Mesothelial cell of epicardium (in vitro differentiated cells): Measurements from ENCODE around the gene CIAPIN1. TPM values are rescaled to one million over a fixed set of nuclear protein-coding genes. Genes with fewer than 3 reads are reported as not detected.

Source experiments
- DNase-seq, 2 experiments: peaks; one replicate each; pipeline ENCODE4 v3.0.0; 2021; ENCODE audit warnings: low spot score in 2 of 2; ENCODE audit not compliant: unreplicated experiment in 2 of 2
- H3K27ac Mint-ChIP-seq: 2 replicates; pipeline ENCODE4 v1.8.0; 2021; ENCODE audit warnings: mixed read lengths
- H3K27me3 Mint-ChIP-seq: 2 replicates; pipeline ENCODE4 v1.8.0; 2021; ENCODE audit warnings: low read depth, mixed read lengths
- H3K36me3 Mint-ChIP-seq: 2 replicates; pipeline ENCODE4 v1.8.0; 2021; ENCODE audit warnings: mixed read lengths
- H3K4me1 Mint-ChIP-seq: 2 replicates; pipeline ENCODE4 v1.8.0; 2021; ENCODE audit warnings: mixed read lengths
- H3K4me3 Mint-ChIP-seq: 2 replicates; pipeline ENCODE4 v1.8.0; 2021; ENCODE audit warnings: mild to moderate bottlenecking, moderate library complexity, mixed read lengths
- H3K9me3 Mint-ChIP-seq: 2 replicates; pipeline ENCODE4 v1.8.0; 2021; ENCODE audit warnings: mixed read lengths
- CTCF ChIP-seq: fragments of 200-600 bp; sonication (generic); IDR thresholded peaks from one replicate; pipeline ENCODE4 v1.5.0; 2021; ENCODE audit warnings: antibody characterized with exemption; ENCODE audit not compliant: unreplicated experiment
- total RNA-seq: library from RNA; stranded (reverse); gene quantifications from 3 replicates; pipeline ENCODE4 v1.2.1, GENCODE V29; 2021

The CIAPIN1 gene
- total RNA-seq, 1 donor from 2014 or later = 62.9 TPM

- no peak for DNase-seq
- H3K4me3 Mint-ChIP-seq = no peak overlapping the region
- peaks cover 49% of the 10 kb centered on the region for H3K36me3 Mint-ChIP-seq
- TF ChIP-seq CTCF = no peak
- H3K9me3 Mint-ChIP-seq = peaks cover 13% of the 10 kb centered on the region
- no peak overlapping the region for H3K27ac Mint-ChIP-seq
- H3K4me1 Mint-ChIP-seq = no peaks in the 10 kb centered on the region
- no peaks in the 10 kb centered on the region for H3K27me3 Mint-ChIP-seq
Measured at GRCh38 chr16:57435838-57436237, 11.3 kb downstream of the CIAPIN1 start.

GRCh38 chr16:57434003-57434402 is 13.2 kb downstream of the CIAPIN1 start:
- no peak for DNase-seq

GRCh38 chr16:57432989-57433388 is 14.2 kb downstream of the CIAPIN1 start:
- no peak overlapping the region for H3K4me3 Mint-ChIP-seq
- H3K36me3 Mint-ChIP-seq = peaks cover 42% of the 10 kb centered on the region
- H3K27me3 Mint-ChIP-seq = no peaks in the 10 kb centered on the region
- H3K4me1 Mint-ChIP-seq = no peaks in the 10 kb centered on the region
- H3K27ac Mint-ChIP-seq = no peak overlapping the region
- DNase-seq = no peak
- H3K9me3 Mint-ChIP-seq = no peaks in the 10 kb centered on the region
- no peak for TF ChIP-seq CTCF

More at GRCh38 chr16:57434003-57434402, 13.2 kb downstream of the CIAPIN1 start:
- no peak overlapping the region for H3K27ac Mint-ChIP-seq
- H3K4me3 Mint-ChIP-seq = no peak overlapping the region
- peaks cover 42% of the 10 kb centered on the region for H3K36me3 Mint-ChIP-seq
- H3K4me1 Mint-ChIP-seq = no peaks in the 10 kb centered on the region
- no peaks in the 10 kb centered on the region for H3K9me3 Mint-ChIP-seq
- H3K27me3 Mint-ChIP-seq = no peaks in the 10 kb centered on the region
- TF ChIP-seq CTCF = no peak

- H3K36me3 Mint-ChIP-seq = peaks cover 44% of the 10 kb centered on the region
- H3K27me3 Mint-ChIP-seq = no peaks in the 10 kb centered on the region
- no peaks in the 10 kb centered on the region for H3K4me1 Mint-ChIP-seq
- no peak overlapping the region for H3K27ac Mint-ChIP-seq
- no peak for DNase-seq
- no peak overlapping the region for H3K4me3 Mint-ChIP-seq
- no peaks in the 10 kb centered on the region for H3K9me3 Mint-ChIP-seq
- no peak for TF ChIP-seq CTCF
Measured at GRCh38 chr16:57432505-57432904, 14.7 kb downstream of the CIAPIN1 start.

GRCh38 chr16:57430955-57431354 is 16.2 kb downstream of the CIAPIN1 start:
- TF ChIP-seq CTCF = no peak
- DNase-seq = no peak
- Mint-ChIP-seq H3K36me3 (peaks cover 45% of the 10 kb centered on the region), H3K27ac (no peak overlapping the region), H3K9me3 (no peaks in the 10 kb centered on the region), H3K4me1 (no peaks in the 10 kb centered on the region), H3K27me3 (no peaks in the 10 kb centered on the region), H3K4me3 (no peak overlapping the region)

- peaks cover 36% of the 10 kb centered on the region for H3K36me3 Mint-ChIP-seq
- H3K9me3 Mint-ChIP-seq = no peaks in the 10 kb centered on the region
- no peak overlapping the region for H3K4me3 Mint-ChIP-seq
- no peak overlapping the region for H3K27ac Mint-ChIP-seq
- no peak for TF ChIP-seq CTCF
- no peaks in the 10 kb centered on the region for H3K4me1 Mint-ChIP-seq
- DNase-seq = no peak
- no peaks in the 10 kb centered on the region for H3K27me3 Mint-ChIP-seq
Measured at GRCh38 chr16:57427824-57428223, 19.4 kb downstream of the CIAPIN1 start.
